ENCODE measurements around the gene CEP128.

The CEP128 gene

GRCh38 chr14:80602946-80603345 is 338.6 kb downstream of the CEP128 start:
- no peak for DNase-seq

- no peak for DNase-seq
Observed at GRCh38 chr14:80587096-80587724, 354.3 kb downstream of the CEP128 start.

- no peak for DNase-seq
Observed at GRCh38 chr14:80586131-80586530, 355.4 kb downstream of the CEP128 start.

- DNase-seq, result no peak
Observed at GRCh38 chr14:80585506-80585835, 356.1 kb downstream of the CEP128 start.

- DNase-seq, result no peak
Observed at GRCh38 chr14:80584744-80585505, 356.6 kb downstream of the CEP128 start.

- DNase-seq, result no peak
Observed at GRCh38 chr14:80577599-80577998, 363.9 kb downstream of the CEP128 start.

- DNase-seq, result no peak
Observed at GRCh38 chr14:80576401-80576800, 365.1 kb downstream of the CEP128 start.

GRCh38 chr14:80575763-80576162 is 365.8 kb downstream of the CEP128 start:
- DNase-seq, result no peak

- no peak for DNase-seq
Observed at GRCh38 chr14:80572666-80573065, 368.9 kb downstream of the CEP128 start.

GRCh38 chr14:80570930-80571298 is 370.6 kb downstream of the CEP128 start:
- no peak for DNase-seq

GRCh38 chr14:80567905-80568536 is 373.5 kb downstream of the CEP128 start:
- DNase-seq, result peak; percentile 54

- no peak for DNase-seq
Observed at GRCh38 chr14:80565001-80565400, 376.5 kb downstream of the CEP128 start.

- no peak for DNase-seq
Observed at GRCh38 chr14:80564051-80564450, 377.5 kb downstream of the CEP128 start.

GRCh38 chr14:80560800-80561657 is 380.5 kb downstream of the CEP128 start:
- DNase-seq, result peak; percentile 42

- DNase-seq, result no peak
Observed at GRCh38 chr14:80554139-80554538, 387.4 kb downstream of the CEP128 start.

GRCh38 chr14:80549141-80549540 is 392.4 kb downstream of the CEP128 start:
- DNase-seq, result no peak

GRCh38 chr14:80545935-80546854 is 395.3 kb downstream of the CEP128 start:
- DNase-seq, result no peak

GRCh38 chr14:80544366-80544765 is 397.2 kb downstream of the CEP128 start:
- DNase-seq, result no peak

GRCh38 chr14:80543211-80543610 is 398.3 kb downstream of the CEP128 start:
- DNase-seq, result no peak

GRCh38 chr14:80538633-80539375 is 402.7 kb downstream of the CEP128 start:
- DNase-seq, result no peak

GRCh38 chr14:80537626-80538025 is 403.9 kb downstream of the CEP128 start:
- no peak for DNase-seq

Measured in NCI-H1048 (cell line).